ENCODE data around the gene ESRRB.

The ESRRB gene

DNA sequence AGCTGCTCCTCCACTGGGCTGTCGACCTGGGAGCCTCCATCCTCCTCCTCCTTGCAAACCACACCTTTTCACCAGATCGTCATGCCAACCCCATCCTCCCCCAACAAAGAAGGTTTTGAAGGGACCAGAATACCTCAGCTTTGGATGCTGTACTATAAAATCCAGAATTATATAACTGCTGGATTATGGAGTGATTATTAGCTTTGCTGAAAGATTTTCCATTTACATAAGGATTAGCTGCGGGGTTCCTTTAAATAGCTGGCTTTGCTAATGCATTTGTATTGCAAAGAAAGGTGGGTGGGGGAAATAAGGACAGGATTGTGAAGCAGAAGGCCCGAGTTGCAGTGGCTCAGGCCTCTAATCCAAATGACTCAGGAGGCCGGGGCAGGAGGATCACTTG lies 36.6 kb downstream of the ESRRB start:
- H3K4me3 ChIP-seq (ENCODE audit: control insufficient read depth, low read depth, low read length) = no peak overlapping the region
- no peak for DNase-seq (ENCODE audit: low read depth)
- TF ChIP-seq, protein P1, sequence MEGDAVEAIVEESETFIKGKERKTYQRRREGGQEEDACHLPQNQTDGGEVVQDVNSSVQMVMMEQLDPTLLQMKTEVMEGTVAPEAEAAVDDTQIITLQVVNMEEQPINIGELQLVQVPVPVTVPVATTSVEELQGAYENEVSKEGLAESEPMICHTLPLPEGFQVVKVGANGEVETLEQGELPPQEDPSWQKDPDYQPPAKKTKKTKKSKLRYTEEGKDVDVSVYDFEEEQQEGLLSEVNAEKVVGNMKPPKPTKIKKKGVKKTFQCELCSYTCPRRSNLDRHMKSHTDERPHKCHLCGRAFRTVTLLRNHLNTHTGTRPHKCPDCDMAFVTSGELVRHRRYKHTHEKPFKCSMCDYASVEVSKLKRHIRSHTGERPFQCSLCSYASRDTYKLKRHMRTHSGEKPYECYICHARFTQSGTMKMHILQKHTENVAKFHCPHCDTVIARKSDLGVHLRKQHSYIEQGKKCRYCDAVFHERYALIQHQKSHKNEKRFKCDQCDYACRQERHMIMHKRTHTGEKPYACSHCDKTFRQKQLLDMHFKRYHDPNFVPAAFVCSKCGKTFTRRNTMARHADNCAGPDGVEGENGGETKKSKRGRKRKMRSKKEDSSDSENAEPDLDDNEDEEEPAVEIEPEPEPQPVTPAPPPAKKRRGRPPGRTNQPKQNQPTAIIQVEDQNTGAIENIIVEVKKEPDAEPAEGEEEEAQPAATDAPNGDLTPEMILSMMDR (IDR thresholded peaks at IDR 0.05; ENCODE audit: control insufficient read depth, insufficient read depth, low read depth, low read length, missing control alignments) = no peak

DNA sequence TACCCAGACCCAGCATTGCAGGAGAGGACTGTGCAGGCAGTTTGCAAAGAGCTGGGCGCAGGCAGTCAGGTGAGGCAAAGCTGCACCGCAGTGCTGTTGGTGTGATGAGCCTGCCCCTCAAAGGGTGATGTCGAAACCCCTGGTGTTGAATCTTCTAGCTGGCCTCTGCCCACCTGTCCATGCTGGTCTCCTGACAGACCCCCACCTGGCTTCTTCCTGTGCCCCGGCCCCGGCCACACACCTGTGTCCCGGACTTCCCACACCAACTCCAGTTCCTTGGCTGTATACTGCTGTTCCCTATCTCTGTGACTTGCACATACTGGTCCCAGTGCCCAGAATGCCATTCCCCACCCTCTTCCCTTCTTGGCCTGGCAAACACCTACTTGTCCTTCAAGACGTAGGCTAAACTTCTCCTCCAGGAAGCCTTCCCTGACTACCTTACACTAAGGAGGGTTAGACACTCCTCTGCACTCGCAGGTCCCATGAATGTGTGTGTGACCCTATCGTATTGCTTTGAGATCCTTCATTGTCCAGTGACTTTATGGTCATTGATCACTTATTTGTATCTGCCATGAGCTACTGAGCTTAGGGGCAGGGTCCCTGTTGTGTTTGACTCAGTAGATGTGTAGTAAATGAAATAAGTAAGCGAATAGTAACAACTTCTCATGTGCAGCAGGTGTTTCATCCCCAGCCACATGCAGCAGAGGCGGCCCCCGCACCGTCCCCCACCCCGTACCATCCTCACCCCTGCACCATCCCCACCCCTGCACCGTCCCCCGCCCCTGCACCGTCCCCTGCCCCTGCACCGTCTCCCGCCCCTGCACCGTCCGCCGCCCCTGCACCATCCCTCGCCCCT lies 37.4 kb downstream of the ESRRB start:
- H3K4me3 ChIP-seq (ENCODE audit: control insufficient read depth, low read depth, low read length) = no peak overlapping the region
- DNase-seq (ENCODE audit: low read depth) = no peak
- TF ChIP-seq, protein P1 (IDR thresholded peaks at IDR 0.05; ENCODE audit: control insufficient read depth, insufficient read depth, low read depth, low read length, missing control alignments) = no peak

DNA sequence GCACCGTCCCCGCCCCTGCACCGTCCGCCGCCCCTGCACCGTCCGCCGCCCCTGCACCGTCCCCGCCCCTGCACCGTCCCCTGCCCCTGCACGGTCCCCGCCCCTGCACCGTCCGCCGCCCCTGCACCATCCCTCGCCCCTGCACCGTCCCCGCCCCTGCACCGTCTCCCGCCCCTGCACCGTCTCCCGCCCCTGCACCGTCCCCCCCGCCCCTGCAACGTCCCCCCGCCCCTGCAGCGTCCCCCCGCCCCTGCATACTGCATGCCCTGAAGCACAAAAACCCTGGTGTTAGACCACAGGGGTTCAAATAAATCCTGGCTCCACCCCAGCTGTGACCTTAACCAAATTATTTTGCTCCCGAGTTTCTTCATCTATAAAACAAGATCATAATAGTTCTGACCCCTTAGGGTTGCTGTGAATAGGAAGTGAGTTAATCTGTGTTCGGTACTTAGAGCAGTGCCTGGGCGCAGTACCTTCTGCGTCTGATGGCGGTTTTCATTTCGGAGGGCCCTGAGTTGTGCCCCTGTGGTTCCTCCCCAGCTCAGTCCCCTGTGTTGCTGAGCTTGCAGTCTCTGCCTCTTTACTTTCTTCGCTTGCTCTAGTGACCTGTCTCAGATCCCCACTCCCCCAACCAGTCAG lies 38.1 kb downstream of the ESRRB start:
- TF ChIP-seq, protein P1 (IDR thresholded peaks at IDR 0.05; ENCODE audit: control insufficient read depth, insufficient read depth, low read depth, low read length, missing control alignments) = no peak
- no peak overlapping the region for H3K4me3 ChIP-seq (ENCODE audit: control insufficient read depth, low read depth, low read length)
- DNase-seq (ENCODE audit: low read depth) = no peak

DNA sequence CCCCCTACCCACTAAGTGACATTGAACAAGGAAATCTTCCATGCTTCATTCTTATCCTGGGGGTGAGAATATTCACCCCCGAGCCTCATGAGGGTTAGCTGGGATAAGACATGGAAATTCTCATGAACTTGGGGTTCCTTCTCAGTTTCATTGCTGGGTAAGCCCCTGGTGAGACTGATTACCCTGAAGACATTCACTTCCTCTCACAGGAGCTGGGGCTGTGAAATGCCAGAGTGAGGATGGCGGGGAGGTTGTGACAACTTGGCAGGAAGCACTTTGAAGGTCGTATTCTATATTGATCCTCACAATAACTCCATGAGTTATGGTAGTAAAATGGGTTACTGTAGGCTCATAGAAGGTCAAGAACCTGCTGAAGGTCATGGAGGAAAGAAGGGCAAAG lies 43.5 kb downstream of the ESRRB start:
- DNase-seq (ENCODE audit: low read depth) = no peak
- TF ChIP-seq, protein P1 (IDR thresholded peaks at IDR 0.05; ENCODE audit: control insufficient read depth, insufficient read depth, low read depth, low read length, missing control alignments) = no peak
- no peak overlapping the region for H3K4me3 ChIP-seq (ENCODE audit: control insufficient read depth, low read depth, low read length)

DNA sequence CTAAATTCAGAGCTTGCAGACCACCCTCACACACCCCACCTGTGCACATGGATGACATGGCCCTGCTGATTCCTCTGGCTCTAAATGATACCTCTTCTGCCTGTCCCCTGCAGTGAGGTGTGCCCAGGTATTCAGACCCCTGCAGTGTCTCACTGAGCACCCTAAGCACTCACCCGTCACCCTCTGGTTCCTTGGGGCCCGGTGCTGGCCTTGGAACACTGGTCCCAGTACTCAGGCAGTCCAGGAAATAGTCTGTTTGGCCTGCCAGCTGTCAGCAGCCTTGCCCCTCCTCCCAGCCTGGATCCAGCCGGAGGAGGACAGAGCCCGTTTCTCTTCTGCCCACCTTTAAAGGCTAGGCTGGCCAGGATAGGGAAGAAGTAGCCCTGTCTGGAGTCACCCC lies 44.9 kb downstream of the ESRRB start:
- DNase-seq (ENCODE audit: low read depth) = no peak
- TF ChIP-seq, protein P1 (IDR thresholded peaks at IDR 0.05; ENCODE audit: control insufficient read depth, insufficient read depth, low read depth, low read length, missing control alignments) = no peak
- H3K4me3 ChIP-seq (ENCODE audit: control insufficient read depth, low read depth, low read length) = no peak overlapping the region

DNA sequence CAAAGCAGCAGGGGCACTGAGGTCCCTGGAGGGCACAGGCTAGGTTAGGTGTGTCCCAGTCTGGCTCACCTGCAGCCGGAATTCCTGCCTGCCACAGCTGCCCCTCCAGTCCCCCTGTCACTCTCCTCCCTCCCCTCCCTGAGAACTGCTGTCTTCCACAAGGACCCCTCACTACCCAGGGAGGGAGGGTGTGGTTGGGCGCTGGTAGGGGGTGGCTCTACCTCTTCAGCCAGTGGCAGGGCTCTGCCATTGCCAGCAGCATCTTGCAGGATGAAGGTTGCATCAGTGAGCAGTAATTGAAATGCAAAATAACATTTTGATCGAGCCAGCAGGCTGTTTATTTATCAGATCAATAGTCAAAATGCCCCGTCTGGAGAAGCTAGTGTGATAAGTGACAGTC lies 45.7 kb downstream of the ESRRB start:
- TF ChIP-seq, protein P1 (IDR thresholded peaks at IDR 0.05; ENCODE audit: control insufficient read depth, insufficient read depth, low read depth, low read length, missing control alignments) = no peak
- H3K4me3 ChIP-seq (ENCODE audit: control insufficient read depth, low read depth, low read length) = no peak overlapping the region
- DNase-seq (ENCODE audit: low read depth) = no peak
